ENCODE results near the gene TEX12.
"Not testable (repeated sequence)": the region's sequence is repeated elsewhere in the genome, so short reads cannot be mapped to it uniquely, and the experiment has no call there.

TEX12 gene

DNA sequence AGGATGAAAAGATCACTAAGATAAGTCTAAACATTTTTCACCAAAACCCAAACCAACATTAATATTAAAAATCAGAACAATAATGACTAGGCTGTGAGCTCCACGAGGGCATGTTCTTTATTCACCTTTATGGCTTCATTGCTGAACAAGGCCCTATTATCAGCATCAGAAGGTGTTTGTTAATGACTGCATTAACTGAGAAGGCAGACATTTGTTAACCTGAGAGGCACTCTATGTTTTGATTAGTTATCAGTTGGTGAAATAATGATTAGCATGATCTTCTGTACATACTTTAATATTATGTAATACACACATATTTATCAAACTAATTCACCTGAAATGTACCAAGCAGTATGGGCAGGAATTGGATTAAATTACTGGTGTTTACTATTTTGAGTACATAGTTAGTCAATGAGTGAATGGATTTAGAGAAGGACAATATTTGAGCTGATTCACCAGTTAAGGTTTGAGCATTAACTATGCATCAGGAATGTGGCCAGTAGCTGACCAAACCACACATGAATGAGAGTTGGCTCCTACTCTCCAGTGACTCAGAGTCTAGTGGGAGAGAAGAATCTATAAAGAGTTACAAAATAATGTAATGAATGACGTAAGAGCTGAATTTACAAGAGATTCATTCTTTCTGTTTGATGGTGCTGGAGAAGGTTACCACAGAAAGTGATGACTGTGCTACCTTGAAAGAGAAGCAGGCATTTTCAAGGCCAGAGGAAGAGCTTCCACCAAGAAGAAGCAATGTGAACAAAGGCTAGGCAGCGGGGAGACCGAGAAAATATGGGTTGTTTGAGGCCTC is 10.0 kb upstream of the TEX12 start:
- Histone ChIP-seq H3K9ac (ENCODE audit: low read depth, low read length) (no peak overlapping the region), H3K4me3 (ENCODE audit: low read depth, low read length) (no peak overlapping the region), H3K27me3 (ENCODE audit: control insufficient read depth, insufficient read depth, low read length) (no peaks in the 10 kb centered on the region), H3K4me1 (ENCODE audit: control insufficient read depth, insufficient read depth, low read length) (no peaks in the 10 kb centered on the region), H3K9me3 (ENCODE audit: control insufficient read depth, insufficient read depth, low read length) (no peaks in the 10 kb centered on the region), H3K36me3 (ENCODE audit: control insufficient read depth, insufficient read depth, low read length) (no peaks in the 10 kb centered on the region)

DNA sequence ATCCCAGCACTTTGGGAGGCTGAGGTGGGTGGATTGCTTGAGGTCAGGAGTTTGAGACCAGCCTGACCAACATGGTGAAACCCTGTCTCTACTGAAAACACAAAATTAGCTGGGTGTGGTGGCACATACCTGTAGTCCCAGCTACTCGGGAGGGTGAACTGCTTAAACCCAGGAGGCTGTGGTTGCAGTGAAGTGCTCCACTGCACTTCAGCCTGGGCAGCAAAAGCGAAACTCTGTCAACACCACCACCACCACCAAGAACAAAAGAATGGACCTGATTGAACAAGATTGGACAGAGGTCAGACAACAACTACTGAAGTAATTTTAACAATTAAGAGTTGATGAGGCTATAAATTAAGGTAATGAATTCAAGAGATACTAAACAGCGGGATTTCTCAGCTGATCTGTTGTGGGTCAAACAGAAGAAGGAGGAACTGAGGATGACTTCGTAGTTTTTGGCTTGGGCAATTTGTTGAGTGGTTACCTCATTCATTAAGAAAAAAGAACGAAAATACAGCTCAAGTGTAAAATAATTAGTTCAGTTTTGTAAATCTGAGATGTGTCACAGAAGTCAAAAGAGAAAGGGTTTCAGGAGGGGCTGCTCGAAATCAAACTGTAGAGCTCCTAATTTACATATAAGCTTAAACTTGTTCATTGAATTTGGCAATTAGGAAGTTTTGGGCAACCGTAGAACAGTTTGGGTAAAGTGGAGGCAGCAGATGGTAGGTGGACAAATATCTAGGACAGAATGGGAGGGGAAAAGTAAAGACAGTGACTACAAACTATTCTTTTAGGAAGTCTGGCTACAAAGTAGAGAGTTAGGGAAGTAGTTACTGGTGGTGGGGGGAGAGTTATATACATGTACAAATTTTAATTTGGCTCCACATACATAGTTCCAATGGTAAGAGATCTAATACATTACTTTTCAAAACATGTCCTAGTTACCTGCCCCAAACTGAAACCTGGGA is 7.8 kb upstream of the TEX12 start:
- no peak overlapping the region for H3K4me3 ChIP-seq (ENCODE audit: low read depth, low read length)
- no peaks in the 10 kb centered on the region for H3K9me3 ChIP-seq (ENCODE audit: control insufficient read depth, insufficient read depth, low read length)
- H3K4me1 ChIP-seq (ENCODE audit: control insufficient read depth, insufficient read depth, low read length), result no peaks in the 10 kb centered on the region
- no peak overlapping the region for H3K9ac ChIP-seq (ENCODE audit: low read depth, low read length)
- no peaks in the 10 kb centered on the region for H3K27me3 ChIP-seq (ENCODE audit: control insufficient read depth, insufficient read depth, low read length)
- no peaks in the 10 kb centered on the region for H3K36me3 ChIP-seq (ENCODE audit: control insufficient read depth, insufficient read depth, low read length)

DNA sequence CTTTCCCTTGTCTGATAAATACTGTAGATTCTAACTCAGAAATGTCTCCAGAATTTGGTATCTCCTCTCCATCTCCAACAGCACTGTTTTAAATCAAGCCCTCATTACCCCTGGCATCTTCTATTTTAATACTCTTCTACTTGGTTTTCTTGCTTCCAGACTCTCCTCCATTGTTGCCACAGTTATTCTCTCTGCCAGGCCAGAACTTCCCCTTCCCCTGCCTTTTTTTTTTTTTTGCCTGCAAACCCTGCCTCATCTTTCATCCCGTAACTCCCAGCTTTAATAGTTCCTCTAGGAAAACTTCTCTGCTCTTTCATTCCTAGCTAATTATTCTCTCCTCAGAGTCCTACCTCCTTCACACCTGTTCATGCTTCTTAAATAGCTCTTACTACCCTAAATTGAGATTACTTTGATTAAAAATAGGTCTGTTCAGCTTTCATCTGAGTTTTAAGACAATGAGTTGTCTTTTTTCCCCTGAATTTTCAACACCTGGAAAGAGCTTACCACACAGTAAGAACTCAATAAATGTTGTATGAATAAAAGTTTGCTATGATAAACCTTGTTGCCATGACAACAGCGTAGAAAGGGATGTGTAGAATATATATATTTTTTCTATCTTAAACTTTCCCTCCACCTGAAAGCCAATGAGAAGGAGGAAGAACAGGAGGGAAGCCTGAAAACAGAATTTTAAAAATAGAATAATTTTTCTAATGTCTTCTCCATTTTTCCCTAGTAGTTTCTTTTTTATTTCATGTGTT is 6.9 kb upstream of the TEX12 start:
- Histone ChIP-seq H3K9ac (ENCODE audit: low read depth, low read length) (no peak overlapping the region), H3K27me3 (ENCODE audit: control insufficient read depth, insufficient read depth, low read length) (no peaks in the 10 kb centered on the region), H3K9me3 (ENCODE audit: control insufficient read depth, insufficient read depth, low read length) (no peaks in the 10 kb centered on the region), H3K36me3 (ENCODE audit: control insufficient read depth, insufficient read depth, low read length) (no peaks in the 10 kb centered on the region), H3K4me1 (ENCODE audit: control insufficient read depth, insufficient read depth, low read length) (no peaks in the 10 kb centered on the region), H3K4me3 (ENCODE audit: low read depth, low read length) (no peak overlapping the region)

DNA sequence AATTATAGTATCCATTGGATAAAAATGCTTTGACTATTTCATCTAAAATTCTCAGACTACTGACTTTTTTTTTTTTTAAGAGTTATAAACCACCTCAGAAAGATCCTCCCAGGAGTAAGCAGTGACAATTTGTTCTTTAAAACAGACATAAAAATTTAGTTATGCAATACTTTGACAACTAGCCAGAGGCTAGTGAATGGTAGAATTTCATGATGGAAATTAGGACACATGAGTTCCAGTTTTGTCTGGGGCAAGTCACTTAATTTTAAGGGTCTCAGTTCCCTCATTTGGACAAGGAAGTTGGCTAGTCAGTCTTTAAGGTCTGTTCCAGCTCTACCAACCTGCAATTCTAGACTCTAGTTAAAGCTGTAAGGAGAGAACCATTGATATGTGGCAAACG is 6.2 kb upstream of the TEX12 start:
- no peaks in the 10 kb centered on the region for H3K9me3 ChIP-seq (ENCODE audit: control insufficient read depth, insufficient read depth, low read length)
- H3K27me3 ChIP-seq (ENCODE audit: control insufficient read depth, insufficient read depth, low read length), result no peaks in the 10 kb centered on the region
- no peaks in the 10 kb centered on the region for H3K36me3 ChIP-seq (ENCODE audit: control insufficient read depth, insufficient read depth, low read length)
- no peaks in the 10 kb centered on the region for H3K4me1 ChIP-seq (ENCODE audit: control insufficient read depth, insufficient read depth, low read length)
- no peak overlapping the region for H3K9ac ChIP-seq (ENCODE audit: low read depth, low read length)
- no peak overlapping the region for H3K4me3 ChIP-seq (ENCODE audit: low read depth, low read length)

DNA sequence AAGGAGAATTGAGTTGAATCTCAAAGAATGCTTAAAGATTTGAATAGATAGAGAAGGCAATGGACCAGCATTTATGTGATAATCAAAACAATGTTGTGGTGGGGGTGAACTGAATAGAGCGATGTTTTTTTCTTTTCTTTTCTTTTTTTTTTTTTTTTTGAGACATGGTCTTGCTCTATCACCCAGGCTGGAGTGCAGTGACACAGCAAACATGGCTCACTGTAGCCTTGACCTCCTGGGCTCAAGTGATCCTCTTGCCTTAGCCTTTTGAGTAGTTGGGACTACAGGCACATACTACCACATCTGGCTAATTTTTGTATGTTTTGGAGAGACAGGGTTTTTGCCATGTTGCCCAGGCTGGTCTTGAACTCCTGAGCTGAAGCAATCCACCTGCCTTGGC is 5.0 kb upstream of the TEX12 start:
- not testable (repeated sequence) for H3K4me3 ChIP-seq (ENCODE audit: low read depth, low read length); H3K27me3 ChIP-seq (ENCODE audit: control insufficient read depth, insufficient read depth, low read length); H3K9me3 ChIP-seq (ENCODE audit: control insufficient read depth, insufficient read depth, low read length); H3K9ac ChIP-seq (ENCODE audit: low read depth, low read length); H3K4me1 ChIP-seq (ENCODE audit: control insufficient read depth, insufficient read depth, low read length); H3K36me3 ChIP-seq (ENCODE audit: control insufficient read depth, insufficient read depth, low read length)

DNA sequence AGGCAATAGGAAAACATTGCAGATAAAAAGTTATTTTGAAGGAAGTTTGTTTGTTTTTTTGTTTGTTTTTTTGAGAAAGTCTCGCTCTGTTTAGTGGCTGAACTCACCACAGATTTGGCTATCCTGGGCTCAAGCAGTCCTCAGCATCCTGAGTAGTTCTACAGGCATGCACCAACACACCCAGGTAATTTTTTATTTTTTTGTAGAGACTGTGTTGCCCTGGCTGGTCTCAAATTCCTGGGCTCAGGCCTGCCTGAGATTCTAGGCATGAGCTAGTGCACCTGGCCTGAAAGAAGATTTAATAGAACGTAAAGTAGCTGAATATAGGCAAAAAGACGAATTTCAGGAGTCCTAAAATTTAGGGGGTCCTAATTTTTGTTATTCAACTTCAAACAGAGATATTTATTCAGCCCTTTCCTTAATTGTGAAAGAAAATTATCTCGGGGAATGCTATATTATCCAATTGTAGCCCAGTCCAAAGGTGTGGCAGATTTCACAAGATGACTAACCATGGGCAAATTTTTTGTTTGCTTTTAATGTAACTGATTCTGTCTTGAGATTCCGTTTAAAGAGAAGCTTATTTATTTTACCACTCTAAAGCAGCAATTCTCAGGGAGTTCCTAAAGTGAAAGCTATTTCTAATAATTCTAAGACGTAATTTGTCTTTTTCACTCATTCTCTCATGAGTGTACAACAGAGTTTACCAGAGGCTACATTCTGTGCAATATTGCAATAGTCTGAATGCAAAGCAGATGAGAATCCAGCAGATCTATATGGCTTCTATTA is 4.2 kb upstream of the TEX12 start:
- Histone ChIP-seq H3K4me3 (ENCODE audit: low read depth, low read length) (no peak overlapping the region), H3K27me3 (ENCODE audit: control insufficient read depth, insufficient read depth, low read length) (no peaks in the 10 kb centered on the region), H3K9ac (ENCODE audit: low read depth, low read length) (no peak overlapping the region), H3K9me3 (ENCODE audit: control insufficient read depth, insufficient read depth, low read length) (no peaks in the 10 kb centered on the region), H3K36me3 (ENCODE audit: control insufficient read depth, insufficient read depth, low read length) (no peaks in the 10 kb centered on the region), H3K4me1 (ENCODE audit: control insufficient read depth, insufficient read depth, low read length) (no peaks in the 10 kb centered on the region)

DNA sequence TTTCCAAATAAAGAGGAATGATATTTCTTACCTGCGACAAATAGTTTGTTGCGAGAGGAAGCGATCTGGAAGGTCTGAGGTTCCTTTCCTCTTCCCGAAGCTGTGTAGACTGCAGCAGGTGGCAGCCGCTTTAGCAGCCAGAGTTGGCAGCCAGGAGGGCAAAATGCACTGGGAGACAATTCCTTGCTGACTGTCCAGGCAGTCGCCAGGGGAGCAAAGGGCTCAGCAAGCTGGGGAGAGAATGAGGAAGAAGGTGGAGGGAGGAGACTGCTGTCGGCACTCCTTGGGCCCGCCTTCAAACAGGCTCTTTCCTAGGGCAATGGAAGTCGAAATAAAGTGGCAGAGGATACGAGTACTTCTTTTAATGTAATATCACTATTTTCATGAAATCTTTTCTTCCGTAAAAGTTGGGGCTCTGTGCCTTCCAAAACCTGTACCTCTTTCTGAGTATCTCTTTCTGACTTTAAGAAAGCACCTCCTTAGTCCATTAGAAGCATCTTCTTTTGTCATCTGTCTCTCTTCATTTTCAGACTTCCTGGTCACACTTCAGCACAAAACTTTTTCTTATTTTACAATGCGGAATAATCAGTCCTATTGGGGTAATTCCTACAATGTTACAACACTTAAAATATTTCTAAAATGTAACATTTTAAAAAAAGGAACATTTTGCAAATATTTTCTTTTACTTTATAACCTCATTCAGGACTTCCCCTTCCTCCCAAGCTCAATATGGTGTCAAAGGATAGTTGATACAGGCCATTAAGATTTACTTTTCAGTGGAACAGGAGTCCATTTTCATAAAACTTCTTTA is 3.1 kb upstream of the TEX12 start, which contains the start of gene IL18:
IL18 (minus strand) TSS at position 220 of the 811 bp plus-strand sequence. CDS start 9,041 bp downstream, outside the sequence.
- Histone ChIP-seq H3K4me1 (ENCODE audit: control insufficient read depth, insufficient read depth, low read length) (no peaks in the 10 kb centered on the region), H3K27me3 (ENCODE audit: control insufficient read depth, insufficient read depth, low read length) (no peaks in the 10 kb centered on the region), H3K9ac (ENCODE audit: low read depth, low read length) (no peak within 1 kb of the TSS), H3K9me3 (ENCODE audit: control insufficient read depth, insufficient read depth, low read length) (no peaks in the 10 kb centered on the region), H3K36me3 (ENCODE audit: control insufficient read depth, insufficient read depth, low read length) (no peaks in the 10 kb centered on the region), H3K4me3 (ENCODE audit: low read depth, low read length) (no peak within 1 kb of the TSS)

DNA sequence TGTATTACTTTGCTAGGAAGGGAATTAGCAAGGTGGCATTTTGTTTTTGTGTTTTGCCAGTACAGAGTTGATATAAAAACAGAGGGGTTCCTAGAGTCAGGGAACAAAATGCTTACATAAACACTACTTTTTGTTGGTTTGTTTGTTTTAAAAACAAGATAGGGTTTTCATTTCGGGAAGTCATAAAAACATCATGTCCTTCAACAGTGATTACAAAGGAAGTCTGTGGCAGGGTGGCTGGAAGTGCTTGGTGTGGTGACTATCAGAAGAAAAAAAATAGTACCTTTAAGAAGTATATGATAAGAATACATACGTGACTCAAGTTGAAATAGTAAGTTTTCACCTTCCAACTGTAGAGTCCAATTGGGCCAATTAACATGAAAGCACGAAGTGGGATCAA is 2.1 kb upstream of the TEX12 start:
- Histone ChIP-seq H3K9ac (ENCODE audit: low read depth, low read length) (no peak overlapping the region), H3K9me3 (ENCODE audit: control insufficient read depth, insufficient read depth, low read length) (no peaks in the 10 kb centered on the region), H3K4me3 (ENCODE audit: low read depth, low read length) (no peak overlapping the region), H3K36me3 (ENCODE audit: control insufficient read depth, insufficient read depth, low read length) (no peaks in the 10 kb centered on the region), H3K4me1 (ENCODE audit: control insufficient read depth, insufficient read depth, low read length) (no peaks in the 10 kb centered on the region), H3K27me3 (ENCODE audit: control insufficient read depth, insufficient read depth, low read length) (no peaks in the 10 kb centered on the region)

DNA sequence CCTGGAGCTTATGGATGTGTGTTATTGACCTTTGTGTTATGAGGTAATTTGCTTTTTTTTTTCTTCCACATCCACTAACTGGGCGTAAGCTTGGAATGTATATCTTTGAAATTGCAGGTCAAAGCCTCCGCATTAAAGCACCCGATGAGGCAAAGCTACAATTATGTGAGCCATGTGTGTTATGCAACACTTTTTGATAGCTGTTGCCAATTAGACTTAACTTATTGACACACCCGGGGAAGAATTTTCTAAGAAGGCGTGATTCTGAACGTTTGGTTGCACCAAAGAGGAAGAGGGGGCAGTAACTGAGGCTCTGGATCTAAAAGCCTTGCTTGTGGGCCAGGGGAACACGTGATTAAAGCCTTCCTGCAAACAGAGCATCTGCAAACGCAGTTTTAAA is 610 bp upstream of the TEX12 start:
- H3K27me3 ChIP-seq (ENCODE audit: control insufficient read depth, insufficient read depth, low read length), result no peaks in the 10 kb centered on the region

DNA sequence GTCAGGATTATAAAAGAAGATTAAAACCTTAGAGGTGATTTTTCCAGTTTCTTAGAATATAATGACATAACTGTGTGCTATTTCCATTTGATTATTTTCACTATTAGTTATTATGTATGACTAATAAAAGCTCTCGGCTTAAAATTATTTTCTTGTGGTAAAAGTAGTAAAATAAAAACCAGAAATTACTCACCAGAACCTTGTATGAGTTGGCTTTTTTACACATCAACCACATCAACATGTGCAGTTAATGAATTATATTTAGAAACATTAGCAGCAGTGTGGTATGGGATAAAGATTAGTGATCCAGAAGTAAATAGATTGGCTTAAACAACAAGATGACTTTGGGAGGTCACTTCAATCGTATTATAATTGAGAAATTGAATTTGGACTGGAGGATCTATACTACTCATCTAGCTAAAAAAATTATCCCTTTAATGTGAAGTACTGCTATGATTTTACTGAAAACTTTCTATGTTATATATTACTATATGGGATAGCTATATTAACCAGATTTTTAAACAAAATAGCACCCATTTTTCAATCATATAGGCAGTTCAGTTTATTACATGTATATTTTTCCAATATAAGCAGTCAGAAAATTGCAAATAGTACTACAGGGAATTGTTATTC is 5.3 kb downstream of the TEX12 start:
- no peak overlapping the region for H3K4me3 ChIP-seq (ENCODE audit: low read depth, low read length)
- no peaks in the 10 kb centered on the region for H3K36me3 ChIP-seq (ENCODE audit: control insufficient read depth, insufficient read depth, low read length)
- H3K9ac ChIP-seq (ENCODE audit: low read depth, low read length), result no peak overlapping the region
- H3K4me1 ChIP-seq (ENCODE audit: control insufficient read depth, insufficient read depth, low read length), result no peaks in the 10 kb centered on the region
- no peaks in the 10 kb centered on the region for H3K9me3 ChIP-seq (ENCODE audit: control insufficient read depth, insufficient read depth, low read length)
- no peaks in the 10 kb centered on the region for H3K27me3 ChIP-seq (ENCODE audit: control insufficient read depth, insufficient read depth, low read length)

More for the DNA sequence above, 610 bp upstream of the TEX12 start:
- Histone ChIP-seq H3K4me1 (ENCODE audit: control insufficient read depth, insufficient read depth, low read length) (no peaks in the 10 kb centered on the region), H3K9ac (ENCODE audit: low read depth, low read length) (peak overlapping the region; percentile 41), H3K4me3 (ENCODE audit: low read depth, low read length) (no peak overlapping the region), H3K36me3 (ENCODE audit: control insufficient read depth, insufficient read depth, low read length) (no peaks in the 10 kb centered on the region), H3K9me3 (ENCODE audit: control insufficient read depth, insufficient read depth, low read length) (no peaks in the 10 kb centered on the region)
